Mesothelial cell of epicardium (in vitro differentiated cells): ENCODE measurements around the gene IGIP. TPM values are rescaled to one million over a fixed set of nuclear protein-coding genes. Genes with fewer than 3 reads are reported as not detected.
A peak's percentile ranks its signal among the peaks of the same experiment; 100 is the strongest.

Experiments
- DNase-seq, 2 experiments: peaks; one replicate each; pipeline ENCODE4 v3.0.0; 2021; ENCODE audit warnings: low spot score in 2 of 2; ENCODE audit not compliant: unreplicated experiment in 2 of 2
- H3K27ac Mint-ChIP-seq: 2 replicates; pipeline ENCODE4 v1.8.0; 2021; ENCODE audit warnings: mixed read lengths
- H3K27me3 Mint-ChIP-seq: 2 replicates; pipeline ENCODE4 v1.8.0; 2021; ENCODE audit warnings: low read depth, mixed read lengths
- H3K36me3 Mint-ChIP-seq: 2 replicates; pipeline ENCODE4 v1.8.0; 2021; ENCODE audit warnings: mixed read lengths
- H3K4me1 Mint-ChIP-seq: 2 replicates; pipeline ENCODE4 v1.8.0; 2021; ENCODE audit warnings: mixed read lengths
- H3K4me3 Mint-ChIP-seq: 2 replicates; pipeline ENCODE4 v1.8.0; 2021; ENCODE audit warnings: mild to moderate bottlenecking, moderate library complexity, mixed read lengths
- H3K9me3 Mint-ChIP-seq: 2 replicates; pipeline ENCODE4 v1.8.0; 2021; ENCODE audit warnings: mixed read lengths
- CTCF ChIP-seq: fragments of 200-600 bp; sonication (generic); IDR thresholded peaks from one replicate; pipeline ENCODE4 v1.5.0; 2021; ENCODE audit warnings: antibody characterized with exemption; ENCODE audit not compliant: unreplicated experiment
- total RNA-seq: library from RNA; stranded (reverse); gene quantifications from 3 replicates; pipeline ENCODE4 v1.2.1, GENCODE V29; 2021

The IGIP gene
- total RNA-seq, 1 donor from 2014 or later = 2.8 TPM

GRCh38 chr5:140143521-140144258, 18.0 kb downstream of the IGIP start:
- Mint-ChIP-seq H3K36me3 (no peaks in the 10 kb centered on the region), H3K4me3 (no peak overlapping the region), H3K9me3 (peaks cover 5% of the 10 kb centered on the region), H3K27me3 (peaks cover 53% of the 10 kb centered on the region), H3K4me1 (peaks cover 12% of the 10 kb centered on the region), H3K27ac (no peak overlapping the region)
- TF ChIP-seq CTCF = no peak
- DNase-seq = peak in 1 of 2 experiments; percentile 31

- DNase-seq = no peak
- Mint-ChIP-seq H3K9me3 (no peaks in the 10 kb centered on the region), H3K4me3 (peak overlapping the region; percentile 48), H3K27ac (no peak overlapping the region), H3K27me3 (peaks cover 57% of the 10 kb centered on the region), H3K4me1 (peaks cover 12% of the 10 kb centered on the region), H3K36me3 (no peaks in the 10 kb centered on the region)
- TF ChIP-seq CTCF = no peak
Measured at GRCh38 chr5:140145256-140145655, 19.5 kb downstream of the IGIP start.

- Mint-ChIP-seq H3K4me1 (peaks cover 12% of the 10 kb centered on the region), H3K27ac (no peak overlapping the region), H3K27me3 (peaks cover 57% of the 10 kb centered on the region), H3K9me3 (no peaks in the 10 kb centered on the region), H3K4me3 (peak overlapping the region; percentile 67), H3K36me3 (no peaks in the 10 kb centered on the region)
- DNase-seq = peak; percentile 57 to 85
- peak; percentile 70 for TF ChIP-seq CTCF
Measured at GRCh38 chr5:140145818-140146522, 20.2 kb downstream of the IGIP start.

GRCh38 chr5:140146523-140146842, 20.7 kb downstream of the IGIP start:
- TF ChIP-seq CTCF = no peak
- H3K27me3 Mint-ChIP-seq = peaks cover 55% of the 10 kb centered on the region
- H3K27ac Mint-ChIP-seq = no peak overlapping the region
- H3K4me1 Mint-ChIP-seq = peaks cover 12% of the 10 kb centered on the region
- H3K4me3 Mint-ChIP-seq = peak overlapping the region; percentile 67
- DNase-seq = no peak
- H3K36me3 Mint-ChIP-seq = no peaks in the 10 kb centered on the region
- H3K9me3 Mint-ChIP-seq = no peaks in the 10 kb centered on the region

- Mint-ChIP-seq H3K36me3 (no peaks in the 10 kb centered on the region), H3K4me3 (peak overlapping the region; percentile 22), H3K27ac (no peak overlapping the region), H3K4me1 (peaks cover 20% of the 10 kb centered on the region), H3K9me3 (no peaks in the 10 kb centered on the region), H3K27me3 (peaks cover 57% of the 10 kb centered on the region)
- no peak for TF ChIP-seq CTCF
- peak in 1 of 2 experiments; percentile 9 for DNase-seq
Measured at GRCh38 chr5:140147460-140147859, 21.7 kb downstream of the IGIP start.
